ENCODE results near the gene OR52E2.

- TF ChIP-seq CTCF (IDR thresholded peaks at IDR 0.05) (no peak), EP300 (IDR thresholded peaks at IDR 0.05) (no peak), POLR2AphosphoS5 (IDR thresholded peaks at IDR 0.05) (no peak)
Measured at GRCh38 chr11:5059391-5059790, at the start of gene OR52E2.

Data from stomach (tissue), 4 donors.